GM19467 (cell line): ENCODE results near the gene ERH.
A peak's percentile ranks its signal among the peaks of the same experiment; 100 is the strongest.

Experiments
- ATAC-seq: cut with Tn5 transposase; IDR thresholded peaks from one replicate; pipeline ENCODE4 v1.9.1; 2021; ENCODE audit warnings: mild to moderate bottlenecking, moderate library complexity; ENCODE audit not compliant: unreplicated experiment

ERH gene

GRCh38 chr14:69357544-69358200 is 40.4 kb downstream of the ERH start:
- no peak for ATAC-seq

GRCh38 chr14:69356903-69357543 is 41.1 kb downstream of the ERH start:
- ATAC-seq = no peak

- ATAC-seq = no peak
Observed at GRCh38 chr14:69355607-69356281, 42.4 kb downstream of the ERH start.

DNA sequence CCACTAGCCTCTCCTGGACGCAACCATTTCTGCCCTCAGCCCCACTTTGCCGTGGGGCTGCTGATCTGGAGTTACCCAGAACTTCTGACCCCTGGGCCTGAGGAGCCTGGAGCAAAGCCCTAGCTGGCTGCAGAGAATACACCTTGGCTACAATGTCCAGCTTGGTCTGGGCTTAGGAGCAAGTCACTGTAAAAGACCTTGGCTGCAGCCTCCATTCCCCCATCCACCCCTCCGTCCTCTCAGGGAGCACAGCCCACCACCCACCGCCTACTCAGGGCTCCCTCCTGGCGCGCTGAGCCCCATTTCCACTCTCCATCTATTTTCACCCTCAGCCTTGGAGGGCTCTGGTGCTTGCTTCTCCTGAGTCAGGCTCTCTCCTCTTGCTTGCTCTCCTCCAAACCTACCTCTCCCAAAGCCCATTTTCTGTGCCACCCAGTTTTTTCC is 42.9 kb downstream of the ERH start:
- ATAC-seq = no peak

DNA sequence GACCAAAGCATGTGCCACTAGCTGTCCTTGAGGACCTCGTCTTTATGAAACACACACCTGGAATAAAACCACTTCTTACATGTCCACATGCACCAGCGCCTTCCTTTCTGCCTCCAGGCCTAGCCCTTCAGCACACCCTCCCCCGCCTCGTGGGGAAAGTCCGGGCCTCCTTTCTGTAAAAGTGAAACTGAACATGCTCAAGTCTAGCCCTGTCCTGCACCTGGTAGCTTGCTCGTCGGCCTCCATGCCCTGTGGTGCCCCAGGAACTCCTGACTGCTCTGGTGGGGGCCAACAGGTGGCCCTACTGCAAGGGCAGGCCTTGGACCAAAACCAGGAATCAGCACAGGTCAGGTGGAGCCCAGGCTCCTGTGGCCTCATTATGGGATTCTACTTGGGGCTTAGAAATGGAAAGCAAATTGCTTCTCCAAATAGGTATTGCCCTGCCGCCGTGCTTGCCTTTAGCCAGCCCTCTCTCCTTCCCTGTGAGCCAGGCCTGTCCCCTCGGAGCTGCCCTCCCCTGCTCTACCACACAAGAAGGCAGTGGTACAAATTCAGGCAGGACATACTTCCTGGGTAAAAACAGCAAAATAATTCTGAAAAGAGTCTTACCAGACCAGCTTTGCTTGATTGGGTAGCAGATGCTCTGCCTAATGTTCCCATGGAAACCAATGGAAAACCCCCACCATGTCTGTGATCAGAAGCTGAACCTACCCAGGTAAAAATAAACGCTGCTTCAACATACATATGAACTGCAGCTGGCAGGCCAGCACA is 43.5 kb downstream of the ERH start:
- peak; percentile 82 for ATAC-seq

- ATAC-seq = no peak
Observed at GRCh38 chr14:69353168-69353567, 44.9 kb downstream of the ERH start.

- no peak for ATAC-seq
Observed at GRCh38 chr14:69351911-69352310, 46.2 kb downstream of the ERH start.

DNA sequence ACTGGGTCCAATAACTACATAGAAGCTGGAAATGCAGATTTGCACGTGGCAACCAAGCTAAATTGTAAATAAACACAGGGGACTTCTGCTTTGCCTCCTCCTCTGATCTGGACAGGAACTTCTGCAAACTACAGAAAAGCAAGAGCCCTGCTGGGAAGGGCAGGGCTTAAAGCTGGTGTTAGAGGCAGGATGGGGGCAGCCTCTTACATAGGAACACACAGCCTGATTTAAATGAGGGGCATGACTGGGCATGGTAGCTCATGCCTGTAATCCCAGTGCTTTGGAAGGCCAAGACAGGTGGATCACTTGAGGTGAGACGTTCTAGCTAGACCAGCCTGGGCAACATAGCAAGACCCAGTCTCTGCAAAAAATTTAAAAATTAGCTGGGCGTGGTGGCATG is 46.7 kb downstream of the ERH start:
- no peak for ATAC-seq

GRCh38 chr14:69350892-69351291 is 47.2 kb downstream of the ERH start:
- no peak for ATAC-seq

DNA sequence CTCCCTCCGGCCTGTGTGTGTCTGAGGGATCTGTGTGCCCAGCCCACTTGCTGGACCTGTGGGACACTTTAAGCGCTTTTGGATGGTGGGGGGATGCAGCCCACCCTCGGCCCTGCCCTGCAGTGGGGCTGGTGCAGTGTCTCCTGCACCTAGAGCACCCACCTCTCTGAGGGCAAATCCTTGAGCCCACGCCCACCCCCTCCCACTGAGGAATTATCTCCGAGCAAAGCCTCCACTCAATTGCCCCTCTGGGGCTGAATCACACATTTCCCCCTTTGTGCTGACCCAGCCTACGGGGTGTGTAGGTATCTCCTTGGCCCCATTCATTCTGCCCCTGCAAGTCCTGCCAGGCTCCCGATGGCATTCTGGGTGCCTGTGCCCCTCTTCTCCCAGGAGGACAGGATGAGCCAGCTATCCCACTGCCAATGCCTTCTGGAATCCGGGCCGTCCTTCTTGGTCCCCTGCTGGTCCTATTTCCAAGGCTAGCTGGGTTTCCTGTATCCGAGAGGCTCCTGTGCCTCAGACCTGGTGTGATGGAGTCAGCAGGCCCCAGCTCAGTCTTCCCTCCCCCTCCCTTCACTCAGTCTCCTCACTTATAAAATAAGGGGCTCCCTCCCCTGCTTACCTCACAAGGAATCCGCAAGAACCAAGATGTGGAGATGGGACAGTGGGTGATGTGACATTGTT is 48.9 kb downstream of the ERH start:
- ATAC-seq = no peak

DNA sequence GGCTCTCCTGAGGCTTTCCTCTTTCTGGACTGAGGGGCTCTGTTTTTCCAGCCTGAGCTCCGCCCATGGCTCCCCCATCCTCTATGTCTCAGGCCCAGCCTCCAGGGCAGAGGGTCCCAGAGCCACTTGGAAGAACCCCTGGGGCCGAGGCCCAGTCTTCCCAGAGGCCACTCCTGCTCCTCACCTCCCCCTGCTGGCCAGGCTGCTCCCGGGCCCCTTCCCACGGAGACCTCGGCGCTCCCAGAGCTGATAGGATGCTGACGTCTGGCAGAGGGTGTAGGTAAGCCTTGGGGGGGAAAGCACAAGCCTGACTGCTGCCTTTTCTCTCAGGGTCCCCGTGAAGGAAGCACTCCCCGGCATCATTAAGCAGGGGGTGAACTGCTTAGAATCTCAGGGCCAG is 51.4 kb downstream of the ERH start:
- ATAC-seq = no peak

DNA sequence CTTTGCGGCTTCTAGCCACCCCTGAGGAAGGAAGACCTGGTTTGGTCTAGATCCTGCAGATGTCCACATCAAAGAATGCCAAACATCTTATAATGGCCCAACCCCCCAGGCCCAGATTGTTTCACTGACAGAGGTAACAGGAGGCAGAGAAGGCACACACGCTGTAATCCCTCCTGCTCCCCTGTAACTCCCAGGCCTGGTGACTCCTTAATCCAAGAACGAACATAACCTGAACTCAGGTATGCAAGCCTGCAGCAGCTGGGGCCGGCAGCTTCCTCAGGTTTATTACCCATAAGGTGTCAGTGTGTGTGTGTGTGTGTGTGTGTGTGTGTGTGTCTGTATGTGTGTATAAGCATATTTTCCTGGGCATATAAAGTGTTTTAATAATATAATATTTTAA is 52.7 kb downstream of the ERH start:
- no peak for ATAC-seq

DNA sequence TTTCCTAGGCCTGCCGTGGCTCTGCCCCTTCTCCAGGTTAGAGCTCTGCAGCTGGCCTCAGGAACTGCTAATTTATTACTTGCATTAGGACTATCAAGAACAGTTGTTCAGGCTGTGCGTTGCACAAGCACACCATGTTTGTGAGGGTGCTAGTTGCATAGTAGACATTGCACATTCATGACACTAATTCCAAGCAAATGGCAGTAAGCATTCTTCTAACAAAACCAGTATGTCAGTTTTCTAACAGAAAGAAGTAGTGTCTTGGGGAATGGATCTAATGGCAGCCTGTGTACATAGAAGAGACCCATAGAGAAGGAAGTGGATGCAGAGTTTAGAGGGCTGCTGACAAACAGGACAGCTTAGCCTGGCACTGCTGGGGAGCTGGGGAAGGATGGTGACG is 53.9 kb downstream of the ERH start:
- no peak for ATAC-seq

DNA sequence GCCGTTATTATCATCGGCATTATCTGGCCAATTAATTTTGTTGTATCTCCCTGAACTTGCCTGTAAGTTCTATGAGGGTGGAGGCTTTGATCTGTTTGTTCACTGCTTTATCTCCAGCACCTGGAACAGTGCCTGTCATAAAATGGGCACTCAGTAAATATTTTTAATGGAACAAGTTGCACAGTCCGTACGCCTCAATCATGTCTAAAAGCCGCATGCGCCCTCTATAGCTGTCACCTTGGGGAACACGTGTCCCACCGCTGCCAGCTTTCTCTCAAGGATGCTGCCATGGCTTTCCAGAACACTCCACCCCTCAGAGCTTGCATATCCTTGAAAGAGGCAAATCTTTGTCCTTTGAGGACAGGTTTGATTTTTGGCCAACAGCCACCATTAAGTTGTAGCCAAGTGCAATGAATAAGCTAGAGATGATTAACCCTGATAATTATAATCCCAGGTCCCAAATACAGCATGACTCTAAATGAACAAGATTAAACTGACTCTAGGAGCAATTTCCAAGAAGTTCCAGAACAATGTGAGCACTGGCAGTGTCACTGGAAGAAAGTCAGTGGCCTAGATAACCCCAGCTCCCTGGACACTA is 55.1 kb downstream of the ERH start:
- no peak for ATAC-seq

DNA sequence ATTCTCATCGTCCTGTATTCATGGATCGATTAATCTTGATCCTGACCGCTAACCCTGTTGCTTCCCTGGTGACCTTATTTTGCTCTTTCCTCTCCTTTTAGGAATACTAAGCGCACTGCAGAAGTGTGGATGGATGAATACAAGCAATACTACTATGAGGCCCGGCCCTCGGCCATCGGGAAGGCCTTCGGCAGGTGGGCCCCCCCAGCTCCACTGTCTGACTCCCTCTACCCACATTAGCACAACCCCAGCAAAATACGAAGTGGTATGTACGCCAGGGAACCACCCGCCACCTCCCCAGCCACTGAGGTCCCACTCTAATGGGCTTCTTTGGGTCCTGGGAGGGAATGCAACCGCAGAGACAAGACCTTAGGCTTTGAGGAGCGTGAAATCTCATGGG is 58.7 kb downstream of the ERH start:
- ATAC-seq = no peak

- ATAC-seq = no peak
Observed at GRCh38 chr14:69337984-69338383, 60.1 kb downstream of the ERH start.

GRCh38 chr14:69335371-69335771 is 62.7 kb downstream of the ERH start:
- no peak for ATAC-seq

DNA sequence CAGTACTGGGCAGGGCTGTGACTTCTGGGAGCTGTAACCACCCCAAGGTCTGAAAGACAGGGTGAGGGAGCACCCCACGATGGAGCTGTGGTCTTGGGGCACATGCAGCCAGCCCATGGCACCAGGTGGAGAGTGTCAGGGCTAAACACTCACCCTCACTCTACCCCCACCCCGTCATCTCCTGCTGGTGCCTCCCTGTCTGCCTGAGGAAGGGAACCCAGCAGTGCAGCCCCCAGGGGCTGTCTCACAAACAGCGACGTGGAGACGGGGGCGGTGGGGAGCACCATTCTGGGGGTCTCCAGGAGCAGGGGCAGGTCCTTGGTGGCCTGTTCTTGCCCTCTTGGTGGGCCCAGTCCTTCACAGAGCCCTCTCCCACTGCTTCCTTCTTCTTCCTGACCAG is 63.5 kb downstream of the ERH start:
- ATAC-seq = no peak

DNA sequence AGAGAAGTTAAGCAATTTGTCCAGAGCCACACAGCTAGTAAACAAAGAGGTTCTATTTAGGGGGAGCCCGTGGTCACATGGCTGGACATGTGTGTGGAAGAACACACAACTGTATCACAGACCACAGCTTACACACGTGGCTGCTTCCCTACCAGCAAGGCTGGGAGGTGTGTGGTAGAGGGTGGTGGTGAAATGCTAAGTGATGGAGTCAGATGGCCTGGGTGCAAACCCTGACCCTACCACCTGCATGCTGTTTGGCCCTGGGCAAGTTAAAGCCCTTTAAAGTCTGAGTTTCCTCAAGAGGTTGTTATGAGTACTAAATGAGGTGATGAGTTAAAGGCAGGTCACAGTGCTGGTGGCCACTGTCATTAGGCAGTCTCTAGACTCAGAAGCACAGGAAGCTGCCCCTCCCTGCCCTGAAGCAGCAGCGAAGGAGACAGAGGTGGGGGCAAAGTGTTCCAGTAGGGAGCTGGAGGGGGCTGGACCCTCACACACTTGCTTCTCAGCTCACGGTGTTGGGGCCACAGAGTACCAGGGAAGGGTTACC is 64.2 kb downstream of the ERH start:
- ATAC-seq = no peak

GRCh38 chr14:69332782-69333395 is 65.2 kb downstream of the ERH start:
- ATAC-seq = no peak
